Progenitor cell of endocrine pancreas (in vitro differentiated cells): Measurements from ENCODE around the gene RASA4B. TPM values are rescaled to one million over a fixed set of nuclear protein-coding genes. Genes with fewer than 3 reads are reported as not detected.
A peak's percentile ranks its signal among the peaks of the same experiment; 100 is the strongest.

Experiments used
- DNase-seq: peaks from one replicate; pipeline ENCODE4 v3.0.0; 2021; ENCODE audit warnings: low spot score; ENCODE audit not compliant: unreplicated experiment
- H3K27ac Mint-ChIP-seq: 2 replicates; pipeline ENCODE4 v1.8.0; 2021; ENCODE audit warnings: mild to moderate bottlenecking, moderate library complexity, mixed read lengths
- H3K27me3 Mint-ChIP-seq: 2 replicates; pipeline ENCODE4 v1.8.0; 2021; ENCODE audit warnings: mixed read lengths
- H3K36me3 Mint-ChIP-seq: 2 replicates; pipeline ENCODE4 v1.8.0; 2022; ENCODE audit warnings: mixed read lengths; ENCODE audit not compliant: insufficient read depth
- H3K4me1 Mint-ChIP-seq: 2 replicates; pipeline ENCODE4 v1.8.0; 2021; ENCODE audit warnings: low read depth, mixed read lengths
- H3K4me3 Mint-ChIP-seq: 2 replicates; pipeline ENCODE4 v1.8.0; 2021; ENCODE audit warnings: low read depth, mild to moderate bottlenecking, moderate library complexity, mixed read lengths
- H3K9me3 Mint-ChIP-seq: 2 replicates; pipeline ENCODE4 v1.8.0; 2021; ENCODE audit warnings: low read depth, mixed read lengths
- total RNA-seq: library from RNA; stranded (reverse); gene quantifications from 2 replicates; pipeline ENCODE4 v1.2.1, GENCODE V29; 2021
- TF ChIP-seq, protein P1 (sequence below): fragments of 200-600 bp; sonication (generic); IDR thresholded peaks from one replicate; pipeline ENCODE4 v1.5.0; 2021; ENCODE audit warnings: antibody characterized with exemption, mild to moderate bottlenecking; ENCODE audit not compliant: unreplicated experiment

RASA4B gene
- total RNA-seq, 1 donor from 2014 or later: 10.8 TPM

DNA sequence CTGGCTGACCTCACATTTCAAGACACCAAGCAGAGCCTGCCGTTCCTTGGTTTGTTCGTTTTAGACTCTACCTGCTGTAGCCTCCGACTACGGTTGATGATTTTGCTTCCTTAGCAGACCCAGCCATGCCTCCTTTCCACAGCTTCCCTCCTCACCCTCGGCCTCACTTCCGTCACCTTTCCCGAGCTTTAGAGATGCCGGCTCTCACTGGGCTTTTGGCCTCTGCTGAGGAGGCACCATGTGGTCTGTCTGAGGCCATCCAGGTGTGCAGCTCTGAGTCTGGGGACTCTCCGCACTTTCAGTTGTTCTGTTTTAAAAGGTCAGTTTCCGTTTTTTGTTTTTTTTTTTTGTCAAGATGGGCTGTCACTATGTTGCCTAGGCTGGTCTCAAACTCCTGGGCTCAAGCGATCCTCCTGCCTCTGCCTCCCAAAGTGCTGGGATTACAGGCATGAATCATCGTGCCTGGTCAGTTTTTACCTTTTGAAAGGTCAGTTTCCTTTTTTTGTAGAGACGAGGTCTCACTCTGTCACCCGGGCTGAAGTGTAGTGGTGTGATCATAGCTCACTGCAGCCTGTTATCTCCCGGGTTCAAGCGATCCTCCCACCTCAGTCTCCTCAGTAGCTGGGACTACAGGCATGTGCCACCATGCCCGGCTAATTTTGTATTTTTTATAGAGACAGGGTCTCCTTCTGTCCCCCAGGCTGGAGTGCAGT lies 72.5 kb downstream of the RASA4B start:
- no peak for DNase-seq
- Mint-ChIP-seq H3K4me1 (no peaks in the 10 kb centered on the region), H3K36me3 (peaks cover 4% of the 10 kb centered on the region), H3K27ac (peak overlapping the region; percentile 23), H3K4me3 (no peak overlapping the region), H3K9me3 (no peaks in the 10 kb centered on the region), H3K27me3 (no peaks in the 10 kb centered on the region)
- TF ChIP-seq, protein P1, sequence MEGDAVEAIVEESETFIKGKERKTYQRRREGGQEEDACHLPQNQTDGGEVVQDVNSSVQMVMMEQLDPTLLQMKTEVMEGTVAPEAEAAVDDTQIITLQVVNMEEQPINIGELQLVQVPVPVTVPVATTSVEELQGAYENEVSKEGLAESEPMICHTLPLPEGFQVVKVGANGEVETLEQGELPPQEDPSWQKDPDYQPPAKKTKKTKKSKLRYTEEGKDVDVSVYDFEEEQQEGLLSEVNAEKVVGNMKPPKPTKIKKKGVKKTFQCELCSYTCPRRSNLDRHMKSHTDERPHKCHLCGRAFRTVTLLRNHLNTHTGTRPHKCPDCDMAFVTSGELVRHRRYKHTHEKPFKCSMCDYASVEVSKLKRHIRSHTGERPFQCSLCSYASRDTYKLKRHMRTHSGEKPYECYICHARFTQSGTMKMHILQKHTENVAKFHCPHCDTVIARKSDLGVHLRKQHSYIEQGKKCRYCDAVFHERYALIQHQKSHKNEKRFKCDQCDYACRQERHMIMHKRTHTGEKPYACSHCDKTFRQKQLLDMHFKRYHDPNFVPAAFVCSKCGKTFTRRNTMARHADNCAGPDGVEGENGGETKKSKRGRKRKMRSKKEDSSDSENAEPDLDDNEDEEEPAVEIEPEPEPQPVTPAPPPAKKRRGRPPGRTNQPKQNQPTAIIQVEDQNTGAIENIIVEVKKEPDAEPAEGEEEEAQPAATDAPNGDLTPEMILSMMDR: no peak

DNA sequence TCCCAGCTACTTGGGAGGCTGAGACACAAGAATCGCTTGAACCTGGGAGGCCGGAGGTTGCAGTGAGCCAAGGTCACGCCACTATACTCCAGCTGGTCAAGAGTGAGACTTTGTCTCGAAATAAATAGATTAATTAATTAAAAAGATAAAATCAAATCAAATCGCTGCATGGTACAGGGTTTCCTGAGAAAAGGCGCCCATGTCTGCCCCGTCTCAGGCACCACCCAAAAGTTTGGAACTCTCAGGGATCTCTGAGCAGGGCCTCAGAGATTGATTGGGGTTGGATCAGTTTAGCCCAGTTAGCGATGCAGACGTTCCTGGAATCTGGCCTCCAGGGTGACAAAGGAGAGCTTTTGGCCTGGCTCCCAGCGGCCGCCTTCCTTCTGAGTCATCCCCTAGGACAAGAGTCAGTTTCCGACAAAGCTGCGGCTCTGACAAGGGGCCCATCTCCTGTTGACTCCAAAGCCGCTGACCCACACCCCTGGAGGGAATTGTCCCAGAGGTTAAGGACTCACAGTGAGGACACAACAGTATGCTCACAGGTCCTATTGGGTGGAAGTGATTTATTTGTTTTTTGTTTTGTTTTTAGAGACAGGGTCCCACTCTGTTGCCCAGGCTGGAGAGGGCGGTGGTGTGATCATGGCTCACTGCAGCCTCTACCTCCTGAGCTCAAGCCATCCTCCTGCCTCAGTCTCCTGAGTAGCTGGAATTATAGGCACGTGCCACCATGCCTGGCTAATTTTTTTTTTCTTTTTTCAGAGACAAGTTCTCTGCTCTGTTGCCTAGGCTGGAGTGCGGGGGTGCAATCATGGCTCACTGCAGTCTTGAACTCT lies 77.4 kb downstream of the RASA4B start:
- TF ChIP-seq, protein P1: no peak
- Mint-ChIP-seq H3K4me1 (no peaks in the 10 kb centered on the region), H3K36me3 (peaks cover 6% of the 10 kb centered on the region), H3K27ac (no peak overlapping the region), H3K9me3 (no peaks in the 10 kb centered on the region), H3K27me3 (no peaks in the 10 kb centered on the region), H3K4me3 (no peak overlapping the region)
- no peak for DNase-seq

DNA sequence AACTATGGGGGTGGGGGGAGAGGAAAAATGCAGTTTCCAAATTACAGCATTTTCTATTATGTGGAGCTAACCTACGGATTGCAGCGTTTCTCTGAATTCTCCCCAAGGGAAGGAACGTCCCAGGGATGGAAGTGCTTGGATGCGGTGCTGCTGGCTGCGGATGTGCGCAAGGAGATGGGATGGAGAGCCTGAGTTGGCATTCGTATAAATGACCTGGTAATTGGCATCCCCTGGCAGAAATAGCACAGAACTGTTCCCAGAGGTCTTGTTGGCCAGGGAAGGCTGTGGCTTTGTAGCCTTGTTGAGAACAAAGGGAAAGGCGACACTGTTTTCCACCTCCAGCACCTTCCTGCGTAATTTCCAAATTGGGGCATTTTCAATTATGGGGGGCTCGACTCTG lies 81.5 kb downstream of the RASA4B start:
- Mint-ChIP-seq H3K4me1 (peaks cover 11% of the 10 kb centered on the region), H3K4me3 (no peak overlapping the region), H3K36me3 (peaks cover 3% of the 10 kb centered on the region), H3K9me3 (no peaks in the 10 kb centered on the region), H3K27me3 (no peaks in the 10 kb centered on the region), H3K27ac (no peak overlapping the region)
- DNase-seq: no peak
- TF ChIP-seq, protein P1: no peak

DNA sequence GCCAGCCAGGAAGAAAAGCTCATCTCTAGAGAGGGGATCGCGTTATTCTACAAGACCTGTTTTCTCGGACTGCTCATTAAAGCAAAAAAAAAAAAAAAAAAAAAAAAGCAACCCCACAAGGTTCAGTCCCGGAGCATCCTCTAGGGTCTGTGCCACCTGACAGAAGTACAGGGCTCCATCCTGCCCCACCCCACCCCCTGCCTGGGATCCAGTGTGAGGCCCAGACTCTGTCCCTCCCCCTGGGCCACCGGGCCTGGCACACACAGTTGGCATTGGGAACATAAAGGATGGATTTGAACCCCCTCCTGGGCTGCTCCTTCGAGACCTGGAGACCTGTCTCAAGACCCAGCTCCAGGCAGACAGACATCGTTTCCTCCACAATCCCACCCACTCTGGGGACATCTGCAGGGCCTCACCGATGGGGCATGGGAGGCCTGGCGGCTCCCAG lies 83.5 kb downstream of the RASA4B start:
- Mint-ChIP-seq H3K4me1 (peaks cover 11% of the 10 kb centered on the region), H3K9me3 (no peaks in the 10 kb centered on the region), H3K4me3 (peak overlapping the region; percentile 80), H3K27ac (peak overlapping the region; percentile 91), H3K36me3 (peaks cover 3% of the 10 kb centered on the region), H3K27me3 (no peaks in the 10 kb centered on the region)
- TF ChIP-seq, protein P1: no peak
- DNase-seq: no peak

DNA sequence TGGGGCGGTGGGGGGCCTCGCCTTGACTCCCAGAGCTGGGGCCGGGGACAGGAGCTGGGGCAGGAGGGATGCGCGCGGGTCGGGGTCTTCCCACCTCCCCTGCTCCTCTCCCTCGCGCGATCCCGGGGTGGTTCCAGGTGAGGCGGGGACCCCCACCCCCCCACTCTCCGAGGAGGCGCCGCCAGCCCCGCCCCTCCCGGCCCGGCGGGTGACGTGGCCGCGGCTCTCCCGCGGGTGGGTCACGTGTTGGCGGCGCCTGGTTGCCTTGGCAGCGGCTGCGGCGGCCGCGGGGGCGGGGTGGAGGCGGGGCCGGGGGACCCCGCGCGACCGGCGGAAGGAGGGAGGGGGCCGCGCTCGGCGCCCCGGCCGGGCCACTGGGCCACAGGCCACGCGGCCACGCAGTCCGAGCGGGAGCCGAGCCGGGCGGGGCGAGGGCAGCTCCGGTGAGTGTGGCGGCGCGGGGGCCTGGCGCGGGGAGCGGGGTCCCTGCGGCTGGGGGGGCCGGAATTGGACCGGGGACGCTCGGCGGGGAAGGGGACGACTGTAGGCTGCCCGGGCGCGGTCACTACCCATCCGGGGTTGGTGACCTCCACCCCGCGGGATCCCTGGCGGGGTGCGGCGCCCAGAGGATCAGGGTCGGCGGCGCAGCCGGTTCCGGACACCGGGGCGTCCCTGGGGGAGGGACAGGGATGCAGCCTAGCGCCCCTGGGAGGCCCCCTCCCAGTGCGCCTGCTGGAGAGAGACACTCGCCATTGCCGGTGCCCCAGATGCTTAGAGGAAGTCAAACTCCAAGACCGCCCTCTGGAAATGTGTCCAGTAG lies 84.1 kb downstream of the RASA4B start, which contains the start of gene ORAI2:
Gene ORAI2, plus strand, starts transcription at position 357 of the 820 bp plus-strand sequence. CDS start 5,382 bp downstream, outside the sequence.
- Mint-ChIP-seq H3K4me3 (peak within 1 kb of the TSS; percentile 80), H3K4me1 (peaks cover 11% of the 10 kb centered on the region), H3K36me3 (peaks cover 3% of the 10 kb centered on the region), H3K27ac (peak within 1 kb of the TSS; percentile 91), H3K27me3 (no peaks in the 10 kb centered on the region), H3K9me3 (no peaks in the 10 kb centered on the region)
- TF ChIP-seq, protein P1: no peak
- peak; percentile 77 for DNase-seq
